ENCODE measurements around the gene AKT1S1.

GRCh38 chr19:49925486-49925885 is 48.3 kb upstream of the AKT1S1 start:
- TF ChIP-seq CTCF (IDR thresholded peaks at IDR 0.05) (no peak), EZH2 (IDR thresholded peaks at IDR 0.05) (no peak)

Data from neural progenitor cell (in vitro differentiated cells).